Gastroesophageal sphincter (tissue), 4 donors: ENCODE data around the gene SORBS1. TPM values are rescaled to one million over a fixed set of nuclear protein-coding genes. Genes with fewer than 3 reads are reported as not detected.

ENCODE experiments used
- ATAC-seq: fragments of 150-250 bp; one replicate; pipeline ENCODE4 v1.9.1; 2016; ENCODE audit warnings: mild to moderate bottlenecking, moderate library complexity
- H3K27ac ChIP-seq, 4 donors: fragments of 200-600 bp; sonication (generic) in 3 of 4; 1 replicate in 3 of 4; 2 replicates in 1 of 4; pipeline ENCODE4 v1.5.1; 2016 to 2019
- H3K27me3 ChIP-seq: fragments of 200-600 bp; sonication (generic); one replicate; pipeline ENCODE4 v1.5.1; 2019
- H3K36me3 ChIP-seq, 2 donors: fragments of 200-600 bp; sonication (generic); one replicate each; pipeline ENCODE4 v1.5.1; 2019; ENCODE audit warnings: control low read depth in 1 of 2
- H3K4me1 ChIP-seq, 3 donors: fragments of 200-600 bp; sonication (generic); 1 replicate in 2 of 3; 2 replicates in 1 of 3; pipeline ENCODE4 v1.5.1; 2016 to 2019; ENCODE audit warnings: control low read depth in 2 of 3
- H3K4me3 ChIP-seq, 2 donors: fragments of 200-600 bp; sonication (generic); one replicate each; pipeline ENCODE4 v1.5.1; 2019; ENCODE audit warnings: mild to moderate bottlenecking in 1 of 2, moderate library complexity in 1 of 2
- H3K9me3 ChIP-seq, 3 donors: fragments of 200-600 bp; sonication (generic); one replicate each; pipeline ENCODE4 v1.5.1; 2017 to 2019; ENCODE audit warnings: control low read depth in 2 of 3
- EP300 ChIP-seq: sonication (generic); formaldehyde crosslinking; IDR thresholded peaks from one replicate; pipeline ENCODE4 v1.6.1; 2017; ENCODE audit warnings: antibody characterized with exemption, mild to moderate bottlenecking
- POLR2A ChIP-seq, 2 donors: fragments of 450-650 bp; IDR thresholded peaks; one replicate each; pipeline ENCODE4 v1.6.1; 2017; ENCODE audit warnings: antibody characterized with exemption in 2 of 2, mild to moderate bottlenecking in 2 of 2, moderate library complexity in 1 of 2
- POLR2AphosphoS5 ChIP-seq: sonication (generic); formaldehyde crosslinking; IDR thresholded peaks from one replicate; pipeline ENCODE4 v1.6.1; 2017; ENCODE audit warnings: antibody characterized with exemption
- WGBS, 2 donors: methylation state at CpG; one replicate each; pipeline ENCODE4 v1.1.5; 2018; ENCODE audit warnings: low coverage in 1 of 2; 5-methylcytosine and 5-hydroxymethylcytosine counted together
- total RNA-seq, 4 donors: library from RNA; depleted of rRNA; stranded (reverse); fragments of >200 nt; gene quantifications; one replicate each; pipeline ENCODE4 v1.1.0, GENCODE V29; 2016
- TF ChIP-seq, protein P1 (sequence below), 4 experiments: fragments of 200-600 bp in 2 of 4; fragments of 450-650 bp in 2 of 4; sonication (generic) in 1 of 4; IDR thresholded peaks; one replicate each; pipeline ENCODE4 v1.5.1; 2017 to 2019; ENCODE audit warnings: antibody characterized with exemption in 4 of 4, mild to moderate bottlenecking in 2 of 4, moderate library complexity in 2 of 4

The SORBS1 gene
- total RNA-seq, 4 donors from 2014 or later: 1,866 to 2,220 (median 1,948) TPM

GRCh38 chr10:95513008-95513589 is 48.1 kb downstream of the SORBS1 start:
- H3K4me3 ChIP-seq: peak overlapping the region in 1 of 2 donors; percentile 1
- TF ChIP-seq POLR2A (IDR thresholded peaks at IDR 0.05) (no peak), POLR2AphosphoS5 (no peak), EP300 (no peak)
- TF ChIP-seq, protein P1, sequence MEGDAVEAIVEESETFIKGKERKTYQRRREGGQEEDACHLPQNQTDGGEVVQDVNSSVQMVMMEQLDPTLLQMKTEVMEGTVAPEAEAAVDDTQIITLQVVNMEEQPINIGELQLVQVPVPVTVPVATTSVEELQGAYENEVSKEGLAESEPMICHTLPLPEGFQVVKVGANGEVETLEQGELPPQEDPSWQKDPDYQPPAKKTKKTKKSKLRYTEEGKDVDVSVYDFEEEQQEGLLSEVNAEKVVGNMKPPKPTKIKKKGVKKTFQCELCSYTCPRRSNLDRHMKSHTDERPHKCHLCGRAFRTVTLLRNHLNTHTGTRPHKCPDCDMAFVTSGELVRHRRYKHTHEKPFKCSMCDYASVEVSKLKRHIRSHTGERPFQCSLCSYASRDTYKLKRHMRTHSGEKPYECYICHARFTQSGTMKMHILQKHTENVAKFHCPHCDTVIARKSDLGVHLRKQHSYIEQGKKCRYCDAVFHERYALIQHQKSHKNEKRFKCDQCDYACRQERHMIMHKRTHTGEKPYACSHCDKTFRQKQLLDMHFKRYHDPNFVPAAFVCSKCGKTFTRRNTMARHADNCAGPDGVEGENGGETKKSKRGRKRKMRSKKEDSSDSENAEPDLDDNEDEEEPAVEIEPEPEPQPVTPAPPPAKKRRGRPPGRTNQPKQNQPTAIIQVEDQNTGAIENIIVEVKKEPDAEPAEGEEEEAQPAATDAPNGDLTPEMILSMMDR (IDR thresholded peaks at IDR 0.05): no peak
- no peaks in the 10 kb centered on the region for H3K36me3 ChIP-seq
- peaks cover 32 to 100% (median 35%) of the 10 kb centered on the region in 3 donors for H3K4me1 ChIP-seq
- H3K27ac ChIP-seq: peak overlapping the region; percentile 84 to 100 (median 96)
- no peak for ATAC-seq
- WGBS, 2 donors: 52 to 60% methylated on average over 8 to 11 of the region's 11 CpGs
- no peaks in the 10 kb centered on the region for H3K27me3 ChIP-seq
- no peaks in the 10 kb centered on the region for H3K9me3 ChIP-seq

DNA sequence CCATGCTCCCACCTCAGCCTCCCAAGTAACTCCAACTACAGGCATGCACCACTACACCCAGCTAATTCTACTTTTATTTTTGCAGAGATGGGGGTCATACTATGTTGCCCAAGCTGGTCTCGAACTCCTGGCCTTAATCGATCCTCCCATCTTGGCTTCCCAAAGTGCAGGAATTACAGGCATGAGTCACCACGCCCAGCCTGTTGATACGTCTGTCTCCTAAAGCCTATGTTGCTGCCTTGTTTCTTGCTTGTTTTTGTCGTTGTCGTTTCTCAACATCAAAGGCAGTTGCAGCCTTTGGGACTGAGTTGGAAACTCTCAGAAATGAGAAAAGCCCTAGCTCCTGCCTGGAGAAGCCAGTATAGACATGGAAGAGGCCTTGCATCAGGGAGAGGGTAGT is 49.9 kb downstream of the SORBS1 start:
- 54 to 55% methylated on average over 2 to 6 of the region's 6 CpGs for WGBS, 2 donors
- H3K27ac ChIP-seq: peak overlapping the region; percentile 84 to 100 (median 96)
- no peak overlapping the region for H3K4me3 ChIP-seq
- no peaks in the 10 kb centered on the region for H3K9me3 ChIP-seq
- no peaks in the 10 kb centered on the region for H3K36me3 ChIP-seq
- ATAC-seq: no peak
- peak; percentile 33 for TF ChIP-seq POLR2AphosphoS5
- TF ChIP-seq EP300: no peak
- peaks cover 27 to 100% (median 31%) of the 10 kb centered on the region in 3 donors for H3K4me1 ChIP-seq
- H3K27me3 ChIP-seq: no peaks in the 10 kb centered on the region

DNA sequence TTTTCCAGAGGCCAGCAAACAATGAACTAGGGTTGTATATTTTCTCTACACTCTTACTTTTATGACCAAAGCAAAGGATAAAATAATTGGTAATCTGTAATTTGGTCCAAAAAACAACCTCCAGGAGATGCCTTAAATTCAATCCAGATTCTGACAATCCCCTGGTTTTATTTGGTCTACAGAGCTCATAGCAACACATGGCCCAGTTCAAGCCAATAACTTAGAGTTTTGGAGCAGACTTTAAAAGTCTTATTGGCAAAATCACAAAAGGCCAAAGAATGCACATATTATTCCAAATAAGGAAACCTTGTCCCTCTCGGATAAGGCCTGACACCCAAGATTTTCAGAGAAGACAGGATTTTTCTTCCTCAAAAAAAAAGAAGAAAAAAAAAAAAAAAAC is 51.9 kb downstream of the SORBS1 start:
- Histone ChIP-seq H3K9me3 (no peaks in the 10 kb centered on the region), H3K36me3 (no peaks in the 10 kb centered on the region), H3K27ac (peak overlapping the region; percentile 84 to 100 (median 93)), H3K4me1 (peaks cover 24 to 100% (median 28%) of the 10 kb centered on the region in 3 donors), H3K27me3 (no peaks in the 10 kb centered on the region), H3K4me3 (peak overlapping the region in 1 of 2 donors; percentile 11)
- WGBS, 2 donors: 0% methylated on average over 1 of the region's 1 CpG
- ATAC-seq: no peak
- TF ChIP-seq, protein P1 (IDR thresholded peaks at IDR 0.05): no peak
- TF ChIP-seq POLR2A (IDR thresholded peaks at IDR 0.05) (no peak), EP300 (no peak), POLR2AphosphoS5 (no peak)

DNA sequence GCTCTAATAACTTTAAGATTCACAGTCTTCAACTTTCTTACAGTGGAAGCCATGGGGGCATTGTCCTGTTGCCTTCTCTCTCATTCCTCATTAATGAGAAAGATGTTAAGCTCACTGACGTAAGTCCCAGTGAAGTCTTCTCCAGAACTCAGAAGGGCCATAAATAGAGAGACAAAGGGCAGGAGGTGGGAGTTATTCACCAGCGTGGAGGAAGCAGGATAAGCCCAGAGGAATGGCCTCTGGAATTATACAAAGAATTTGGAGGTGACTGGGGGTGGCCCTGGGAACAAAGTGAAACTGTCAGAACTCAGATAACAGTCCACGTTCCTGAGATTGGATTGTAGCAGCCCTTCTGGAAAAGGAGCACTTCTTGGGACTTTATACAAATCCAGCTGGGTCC is 52.4 kb downstream of the SORBS1 start:
- peak overlapping the region; percentile 84 to 100 (median 93) for H3K27ac ChIP-seq
- 0 to 30% methylated on average over 1 to 3 of the region's 3 CpGs for WGBS, 2 donors
- H3K4me3 ChIP-seq: peak overlapping the region in 1 of 2 donors; percentile 11
- H3K9me3 ChIP-seq: no peaks in the 10 kb centered on the region
- TF ChIP-seq, protein P1 (IDR thresholded peaks at IDR 0.05): no peak
- TF ChIP-seq POLR2AphosphoS5 (peak; percentile 79), POLR2A (IDR thresholded peaks at IDR 0.05) (peak; percentile 6 to 10), EP300 (peak; percentile 37)
- no peaks in the 10 kb centered on the region for H3K27me3 ChIP-seq
- ATAC-seq: peak; percentile 71
- H3K36me3 ChIP-seq: no peaks in the 10 kb centered on the region
- peaks cover 27 to 100% (median 30%) of the 10 kb centered on the region in 3 donors for H3K4me1 ChIP-seq

DNA sequence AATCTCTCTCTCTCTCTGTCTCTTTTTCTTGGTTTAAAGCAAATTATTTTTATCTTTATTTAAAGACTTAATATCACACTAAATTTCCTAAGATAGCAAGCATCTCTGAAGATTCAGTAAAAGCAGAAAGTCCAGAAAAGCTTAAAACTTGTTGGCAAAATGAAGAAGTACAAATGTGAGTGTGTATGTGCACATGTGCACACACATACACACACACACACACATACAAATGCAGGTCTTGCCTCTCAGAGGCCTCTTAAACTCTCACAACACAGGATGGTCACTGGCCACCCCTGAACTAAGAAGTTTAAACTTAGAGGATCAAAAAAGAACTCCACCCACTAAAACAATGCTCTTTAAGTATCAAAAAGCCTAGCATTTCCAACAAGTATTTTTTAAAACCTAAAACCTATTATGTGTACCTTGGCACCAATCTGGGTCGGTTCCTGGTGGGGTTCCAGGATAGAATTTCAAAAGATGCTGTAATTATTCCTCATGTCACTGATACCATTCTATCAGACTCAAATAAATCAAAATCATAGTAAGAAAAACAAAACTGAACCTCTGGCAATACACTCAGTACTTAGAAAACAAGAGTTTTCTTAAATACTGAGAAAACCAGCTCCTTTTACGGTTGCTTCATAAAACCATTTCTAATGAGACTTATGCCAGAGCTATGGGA is 55.0 kb downstream of the SORBS1 start:
- 20% methylated on average over 2 of the region's 2 CpGs for WGBS, 2 donors
- Histone ChIP-seq H3K4me1 (peaks cover 27 to 100% (median 27%) of the 10 kb centered on the region in 3 donors), H3K36me3 (no peaks in the 10 kb centered on the region), H3K4me3 (no peak overlapping the region), H3K27ac (peak overlapping the region; percentile 84 to 100 (median 94)), H3K27me3 (no peaks in the 10 kb centered on the region), H3K9me3 (no peaks in the 10 kb centered on the region)
- TF ChIP-seq, protein P1 (IDR thresholded peaks at IDR 0.05): no peak
- TF ChIP-seq POLR2AphosphoS5 (peak; percentile 31), POLR2A (IDR thresholded peaks at IDR 0.05) (no peak), EP300 (no peak)
- no peak for ATAC-seq
